Fibroblast of mammary gland (primary cell): ENCODE results near the gene ALDOC.
"Not testable (repeated sequence)": the region's sequence is repeated elsewhere in the genome, so short reads cannot be mapped to it uniquely, and the experiment has no call there.

Experiments
- DNase-seq: peaks from one replicate; pipeline ENCODE4 v3.0.0-alpha.2; 2010; ENCODE audit warnings: low read depth
- H3K4me3 ChIP-seq: 2 replicates; pipeline ENCODE4 v1.5.1; 2011; ENCODE audit warnings: low read depth, mild to moderate bottlenecking, low read length, moderate library complexity; ENCODE audit not compliant: control insufficient read depth
- CTCF ChIP-seq: conservative IDR thresholded peaks from 2 replicates; pipeline ENCODE4 v1.5.1; 2011; ENCODE audit warnings: low read depth, low read length, inconsistent platforms; ENCODE audit not compliant: control insufficient read depth, insufficient read depth

ALDOC gene

GRCh38 chr17:28584434-28584833 is 7.7 kb upstream of the ALDOC start:
- TF ChIP-seq CTCF: no peak
- DNase-seq: no peak
- no peak overlapping the region for H3K4me3 ChIP-seq

- no peak for TF ChIP-seq CTCF
- no peak for DNase-seq
- H3K4me3 ChIP-seq: no peak overlapping the region
These were observed 5.8 kb upstream of the ALDOC start for GRCh38 chr17:28582513-28582912.

GRCh38 chr17:28580959-28581358 is 4.3 kb upstream of the ALDOC start:
- no peak for DNase-seq
- no peak overlapping the region for H3K4me3 ChIP-seq
- TF ChIP-seq CTCF: no peak

- TF ChIP-seq CTCF: no peak
- H3K4me3 ChIP-seq: no peak overlapping the region
- DNase-seq: no peak
These were observed 2.8 kb upstream of the ALDOC start for GRCh38 chr17:28579526-28579925.

- TF ChIP-seq CTCF: no peak
- H3K4me3 ChIP-seq: no peak overlapping the region
- DNase-seq: no peak
These were observed 1.8 kb upstream of the ALDOC start for GRCh38 chr17:28578246-28579195.

- no peak for TF ChIP-seq CTCF
- no peak overlapping the region for H3K4me3 ChIP-seq
- DNase-seq: no peak
These were observed 750 bp upstream of the ALDOC start for GRCh38 chr17:28577466-28577824.

- not testable (repeated sequence) for H3K4me3 ChIP-seq, DNase-seq
These were observed 679 bp downstream of the ALDOC start for GRCh38 chr17:28576016-28576415.
